ENCODE data around the gene SCP2. TPM values are rescaled to one million over a fixed set of nuclear protein-coding genes. Genes with fewer than 3 reads are reported as not detected.

SCP2 gene
- total and polyA plus RNA-seq, 4 donors: 85.6 to 157 (median 128) TPM

DNA sequence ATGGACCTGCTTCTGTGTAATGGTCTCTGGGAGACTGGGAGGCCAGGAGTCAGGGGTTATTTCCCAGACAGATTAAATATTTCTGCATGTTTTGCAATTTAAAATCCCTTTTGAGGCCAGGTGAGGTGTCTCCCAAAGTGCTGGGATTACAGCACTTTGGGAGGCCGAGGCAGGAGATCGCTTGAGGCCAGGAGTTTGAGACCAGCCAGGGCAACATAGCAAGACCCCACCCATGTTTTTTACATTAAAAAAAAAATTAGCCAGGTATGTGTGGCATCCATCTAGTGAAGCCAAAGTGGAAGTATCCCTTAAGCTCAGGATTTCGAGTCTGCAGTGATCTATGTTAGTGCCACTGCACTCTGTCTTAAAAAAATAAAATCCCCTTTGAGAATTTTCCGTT, 39.6 kb upstream of the SCP2 start:
- no peak for ATAC-seq (ENCODE audit: insufficient read depth, low FRiP score)

DNA sequence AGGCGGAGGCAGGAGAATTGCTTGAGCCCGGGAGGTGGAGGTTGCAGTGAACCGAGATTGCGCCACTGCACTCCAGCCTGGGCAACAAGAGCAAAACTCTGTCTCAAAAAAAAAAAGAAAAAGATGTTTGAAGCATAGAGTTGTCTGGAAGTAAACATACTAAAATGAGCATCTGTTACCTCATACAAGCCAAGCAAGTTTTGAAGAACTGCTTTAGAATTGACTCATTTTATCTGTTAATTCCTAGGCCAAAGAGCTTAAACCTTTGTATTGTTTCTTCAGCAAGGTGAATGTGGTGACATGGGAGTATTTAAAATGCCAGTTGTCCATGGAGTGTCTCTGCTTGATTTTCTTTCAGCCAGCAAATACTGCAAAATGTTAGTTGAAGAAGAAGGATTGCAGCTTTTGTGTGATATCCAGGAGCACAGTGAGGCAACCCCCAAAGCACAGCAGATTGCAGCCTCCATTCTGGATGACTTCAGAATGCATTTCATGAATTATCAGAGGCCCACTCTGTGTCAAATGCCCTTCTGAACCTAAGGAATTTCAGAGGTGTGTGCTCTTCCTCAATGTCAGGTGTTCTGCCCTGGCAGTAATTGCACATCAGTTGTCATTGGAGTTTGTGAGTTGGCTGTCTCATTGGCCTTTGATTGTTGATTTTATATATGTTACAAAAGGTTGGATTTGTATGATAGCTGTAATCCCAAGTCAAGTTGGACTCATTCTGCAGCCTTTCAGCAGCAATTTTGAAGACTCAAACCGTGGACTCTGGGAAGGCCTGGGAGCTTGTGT, 34.5 kb upstream of the SCP2 start:
- 93 to 94% methylated on average over 5 of the region's 5 CpGs for WGBS, 2 donors
- DNase-seq: no peak
- no peak overlapping the region for H3K9ac ChIP-seq (ENCODE audit: insufficient read depth in 1 of 2, low read length in 2 of 2)
- no peaks in the 10 kb centered on the region for H3K4me1 ChIP-seq (ENCODE audit: control insufficient read depth in 5 of 5, insufficient read depth in 5 of 5, low read length in 5 of 5)
- ATAC-seq (ENCODE audit: insufficient read depth, low FRiP score): no peak
- H3K27ac ChIP-seq (ENCODE audit: low read depth in 1 of 2, low read length in 1 of 2): no peak overlapping the region
- H3K4me3 ChIP-seq: no peak overlapping the region
- H3K9me3 ChIP-seq (ENCODE audit: control insufficient read depth in 4 of 4, insufficient read depth in 3 of 4, low read length in 3 of 4): no peaks in the 10 kb centered on the region
- no peaks in the 10 kb centered on the region for H3K27me3 ChIP-seq (ENCODE audit: control insufficient read depth in 3 of 3, insufficient read depth in 3 of 3, low read length in 2 of 3)
- TF ChIP-seq, protein P1, sequence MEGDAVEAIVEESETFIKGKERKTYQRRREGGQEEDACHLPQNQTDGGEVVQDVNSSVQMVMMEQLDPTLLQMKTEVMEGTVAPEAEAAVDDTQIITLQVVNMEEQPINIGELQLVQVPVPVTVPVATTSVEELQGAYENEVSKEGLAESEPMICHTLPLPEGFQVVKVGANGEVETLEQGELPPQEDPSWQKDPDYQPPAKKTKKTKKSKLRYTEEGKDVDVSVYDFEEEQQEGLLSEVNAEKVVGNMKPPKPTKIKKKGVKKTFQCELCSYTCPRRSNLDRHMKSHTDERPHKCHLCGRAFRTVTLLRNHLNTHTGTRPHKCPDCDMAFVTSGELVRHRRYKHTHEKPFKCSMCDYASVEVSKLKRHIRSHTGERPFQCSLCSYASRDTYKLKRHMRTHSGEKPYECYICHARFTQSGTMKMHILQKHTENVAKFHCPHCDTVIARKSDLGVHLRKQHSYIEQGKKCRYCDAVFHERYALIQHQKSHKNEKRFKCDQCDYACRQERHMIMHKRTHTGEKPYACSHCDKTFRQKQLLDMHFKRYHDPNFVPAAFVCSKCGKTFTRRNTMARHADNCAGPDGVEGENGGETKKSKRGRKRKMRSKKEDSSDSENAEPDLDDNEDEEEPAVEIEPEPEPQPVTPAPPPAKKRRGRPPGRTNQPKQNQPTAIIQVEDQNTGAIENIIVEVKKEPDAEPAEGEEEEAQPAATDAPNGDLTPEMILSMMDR (IDR thresholded peaks at IDR 0.05; ENCODE audit: control extremely low read depth, extremely low read depth): no peak
- H3K36me3 ChIP-seq (ENCODE audit: control insufficient read depth in 4 of 4, insufficient read depth in 4 of 4, low read length in 4 of 4): peaks cover 0 to 11% (median 3%) of the 10 kb centered on the region in 4 donors

More for the DNA sequence above, 39.6 kb upstream of the SCP2 start:
- H3K27ac ChIP-seq (ENCODE audit: low read depth in 1 of 2, low read length in 1 of 2): no peak overlapping the region
- TF ChIP-seq, protein P1 (IDR thresholded peaks at IDR 0.05; ENCODE audit: control extremely low read depth, extremely low read depth): no peak
- no peaks in the 10 kb centered on the region for H3K36me3 ChIP-seq (ENCODE audit: control insufficient read depth in 4 of 4, insufficient read depth in 4 of 4, low read length in 4 of 4)
- no peak overlapping the region for H3K9ac ChIP-seq (ENCODE audit: insufficient read depth in 1 of 2, low read length in 2 of 2)
- no peak overlapping the region for H3K4me3 ChIP-seq
- no peaks in the 10 kb centered on the region for H3K27me3 ChIP-seq (ENCODE audit: control insufficient read depth in 3 of 3, insufficient read depth in 3 of 3, low read length in 2 of 3)
- no peaks in the 10 kb centered on the region for H3K9me3 ChIP-seq (ENCODE audit: control insufficient read depth in 4 of 4, insufficient read depth in 3 of 4, low read length in 3 of 4)
- WGBS, 2 donors: 89 to 91% methylated on average over 4 of the region's 4 CpGs
- DNase-seq: no peak
- H3K4me1 ChIP-seq (ENCODE audit: control insufficient read depth in 5 of 5, insufficient read depth in 5 of 5, low read length in 5 of 5): no peaks in the 10 kb centered on the region

DNA sequence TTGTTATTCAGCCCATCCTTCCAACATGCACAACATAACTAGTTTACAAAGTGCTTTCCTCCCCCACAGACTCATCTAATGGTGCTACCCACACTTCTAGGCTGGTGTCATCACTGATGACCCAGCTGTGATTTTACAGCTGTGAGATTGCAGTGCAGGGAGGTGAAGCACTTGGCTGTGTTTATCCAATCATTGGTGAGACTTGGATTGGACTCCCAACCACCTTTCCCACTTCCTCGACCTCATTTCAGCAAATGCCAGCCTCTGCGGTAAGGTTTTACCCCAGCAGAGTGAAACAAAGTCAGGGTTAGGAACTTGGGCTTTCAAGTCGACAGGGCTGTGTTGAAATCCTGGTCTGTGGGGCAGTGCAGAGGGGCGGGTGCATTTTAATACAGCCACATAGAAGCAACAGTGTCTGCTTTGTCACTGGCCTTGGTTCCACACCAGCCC, 27.6 kb upstream of the SCP2 start:
- no peak overlapping the region for H3K4me3 ChIP-seq
- WGBS, 2 donors: 39 to 41% methylated on average over 4 of the region's 4 CpGs
- H3K9ac ChIP-seq (ENCODE audit: insufficient read depth in 1 of 2, low read length in 2 of 2): no peak overlapping the region
- DNase-seq (no peak), ATAC-seq (ENCODE audit: insufficient read depth, low FRiP score) (no peak)
- no peaks in the 10 kb centered on the region for H3K9me3 ChIP-seq (ENCODE audit: control insufficient read depth in 4 of 4, insufficient read depth in 3 of 4, low read length in 3 of 4)
- H3K36me3 ChIP-seq (ENCODE audit: control insufficient read depth in 4 of 4, insufficient read depth in 4 of 4, low read length in 4 of 4): peaks cover 0 to 11% (median 4%) of the 10 kb centered on the region in 4 donors
- H3K4me1 ChIP-seq (ENCODE audit: control insufficient read depth in 5 of 5, insufficient read depth in 5 of 5, low read length in 5 of 5): no peaks in the 10 kb centered on the region
- no peaks in the 10 kb centered on the region for H3K27me3 ChIP-seq (ENCODE audit: control insufficient read depth in 3 of 3, insufficient read depth in 3 of 3, low read length in 2 of 3)
- no peak overlapping the region for H3K27ac ChIP-seq (ENCODE audit: low read depth in 1 of 2, low read length in 1 of 2)
- TF ChIP-seq, protein P1 (IDR thresholded peaks at IDR 0.05; ENCODE audit: control extremely low read depth, extremely low read depth): no peak
